CD4-positive, alpha-beta memory T cell (primary cell): ENCODE results near the gene PLEKHA8. TPM values are rescaled to one million over a fixed set of nuclear protein-coding genes. Genes with fewer than 3 reads are reported as not detected.

Experiments
- CTCF ChIA-PET: fragments of 350-600 bp; sonication (Branson Sonifier 250); formaldehyde crosslinking; loops from one replicate; lab custom pipeline; 2021; ENCODE audit warnings: inconsistent platforms; ENCODE audit not compliant: partially characterized antibody; lab: Charles Lee
- POLR2A ChIA-PET: fragments of 350-600 bp; sonication (Branson Sonifier 250); formaldehyde crosslinking; loops from one replicate; lab custom pipeline; 2021; ENCODE audit not compliant: partially characterized antibody; lab: Charles Lee
- DNase-seq, 5 donors: peaks; one replicate each; pipeline versions ENCODE4 v3.0.0 to v3.0.0-alpha.2; 2020 to 2022; ENCODE audit warnings: mixed read lengths in 1 of 5
- H3K27ac ChIP-seq: one replicate; pipeline ENCODE4 v1.7.0; 2013; ENCODE audit warnings: low read depth, low read length
- H3K27me3 ChIP-seq: 2 replicates; pipeline ENCODE4 v1.7.0; 2013; ENCODE audit warnings: mild to moderate bottlenecking, low read length, moderate library complexity; ENCODE audit not compliant: insufficient read depth
- H3K36me3 ChIP-seq: 2 replicates; pipeline ENCODE4 v1.7.0; 2013; ENCODE audit warnings: mild to moderate bottlenecking, low read length, moderate library complexity; ENCODE audit not compliant: insufficient read depth
- H3K4me1 ChIP-seq: 2 replicates; pipeline ENCODE4 v1.7.0; 2013; ENCODE audit warnings: mild to moderate bottlenecking, low read length, moderate library complexity; ENCODE audit not compliant: insufficient read depth
- H3K4me3 ChIP-seq, 2 donors: one replicate each; pipeline ENCODE4 v1.7.0; 2013; ENCODE audit warnings: low read length in 2 of 2, mild to moderate bottlenecking in 1 of 2
- H3K9me3 ChIP-seq, 2 donors: one replicate each; pipeline ENCODE4 v1.7.0; 2013; ENCODE audit warnings: low read length in 2 of 2, control low read depth in 1 of 2; ENCODE audit not compliant: control insufficient read depth in 1 of 2
- H3K27ac Mint-ChIP-seq, 7 donors: one replicate each; pipeline ENCODE4 v1.8.0; 2020 to 2021; ENCODE audit warnings: mixed read lengths in 7 of 7, mild to moderate bottlenecking in 6 of 7, inconsistent platforms in 3 of 7, moderate library complexity in 3 of 7
- H3K27me3 Mint-ChIP-seq, 2 donors: one replicate each; pipeline ENCODE4 v1.8.0; 2020 to 2021; ENCODE audit warnings: mixed read lengths in 2 of 2
- H3K36me3 Mint-ChIP-seq, 2 donors: one replicate each; pipeline ENCODE4 v1.8.0; 2020 to 2021; ENCODE audit warnings: mixed read lengths in 2 of 2, inconsistent platforms in 1 of 2, mild to moderate bottlenecking in 1 of 2
- H3K4me1 Mint-ChIP-seq, 4 donors: one replicate each; pipeline ENCODE4 v1.8.0; 2020 to 2021; ENCODE audit warnings: mixed read lengths in 4 of 4, mild to moderate bottlenecking in 1 of 4
- H3K4me3 Mint-ChIP-seq, 8 donors: one replicate each; pipeline ENCODE4 v1.8.0; 2020 to 2021; ENCODE audit warnings: mixed read lengths in 8 of 8, mild to moderate bottlenecking in 7 of 8, moderate library complexity in 6 of 8, inconsistent platforms in 3 of 8
- H3K9me3 Mint-ChIP-seq, 8 donors: one replicate each; pipeline ENCODE4 v1.8.0; 2020 to 2021; ENCODE audit warnings: mixed read lengths in 8 of 8, mild to moderate bottlenecking in 5 of 8, inconsistent platforms in 3 of 8, moderate library complexity in 1 of 8
- intact Hi-C: fragments of 100-400 bp; cut with micrococcal nuclease; formaldehyde crosslinking; loops from one replicate; pipeline ENCODE4 v1.15.1; 2023
- polyA plus RNA-seq, 2 donors: library from polyadenylated mRNA; unstranded; fragments of 300-500 nt; fragmentation: Illumina TruSeq; gene quantifications; one replicate each; pipeline ENCODE4 v1.2.3, GENCODE V29; 2021
- total RNA-seq, 2 experiments: library from RNA; stranded (reverse); gene quantifications; one replicate each; pipeline ENCODE4 v1.2.3, GENCODE V29; 2021

PLEKHA8 gene
- total and polyA plus RNA-seq, 4 experiments from 2014 or later: 2.4 to 13.2 (median 8.0) TPM

DNA sequence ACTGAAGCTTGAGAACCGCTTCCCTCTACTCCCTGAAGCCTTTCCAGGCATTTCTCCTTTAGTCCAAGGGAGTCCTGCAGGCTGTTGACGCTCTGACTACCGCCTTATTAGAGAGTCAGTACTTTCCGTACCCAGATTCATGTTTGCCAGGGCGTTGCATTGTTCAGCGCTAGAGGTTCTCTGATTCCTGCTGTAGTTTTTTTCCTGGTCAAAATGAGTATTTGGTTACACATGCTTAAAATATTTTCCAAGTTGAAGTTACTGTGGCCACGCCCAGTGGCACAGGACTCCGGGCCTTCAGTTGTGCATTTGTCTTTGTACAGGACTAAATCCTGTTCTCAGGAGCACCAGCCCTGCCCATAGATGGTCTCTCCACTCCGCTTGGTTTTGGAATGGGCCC, 114.5 kb downstream of the PLEKHA8 start:
- intact Hi-C loops: no loop called here
- ChIA-PET POLR2A (no interaction called here), CTCF (interaction anchor here (1.2 kb wide), 1 partner anchor 20 kb away, joined by 3 read pairs; no protein-coding TSS in a partner anchor)
- Mint-ChIP-seq H3K4me1 (peaks cover 0 to 6% (median 3%) of the 10 kb centered on the region in 4 donors), H3K36me3 (no peaks in the 10 kb centered on the region), H3K27ac (no peak overlapping the region), H3K27me3 (no peaks in the 10 kb centered on the region), H3K4me3 (no peak overlapping the region), H3K9me3 (no peaks in the 10 kb centered on the region)
- H3K27ac ChIP-seq: no peak overlapping the region
- no peaks in the 10 kb centered on the region for H3K27me3 ChIP-seq
- no peak overlapping the region for H3K4me3 ChIP-seq
- H3K36me3 ChIP-seq: no peaks in the 10 kb centered on the region
- no peak for DNase-seq
- no peaks in the 10 kb centered on the region for H3K9me3 ChIP-seq
- H3K4me1 ChIP-seq: no peaks in the 10 kb centered on the region

DNA sequence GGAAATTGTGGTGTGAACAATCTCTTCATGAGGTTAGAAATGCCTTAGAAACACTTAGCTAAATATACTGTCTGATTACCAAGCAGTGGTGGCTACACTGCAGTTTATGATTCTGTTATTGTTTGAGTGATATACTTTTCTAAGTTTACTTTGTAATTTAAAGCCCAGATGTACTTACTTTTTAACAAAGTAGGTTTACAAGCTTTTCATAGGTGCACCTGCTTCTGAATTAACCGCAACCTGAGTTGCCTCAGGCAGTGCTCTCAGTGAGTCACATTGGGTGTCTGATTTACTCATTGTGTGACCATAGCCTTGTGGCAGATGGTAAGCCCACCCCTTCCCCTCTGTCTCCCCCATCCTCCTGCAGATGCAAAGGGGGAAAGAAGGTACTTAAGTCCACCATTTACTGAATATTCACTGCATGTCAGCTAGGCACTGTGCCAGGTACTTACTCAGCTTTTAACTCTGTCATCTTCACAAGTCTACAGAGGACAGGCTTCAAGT, 115.6 kb downstream of the PLEKHA8 start:
- Mint-ChIP-seq H3K4me1 (peaks cover under 1 to 4% (median 2%) of the 10 kb centered on the region in 4 donors), H3K4me3 (no peak overlapping the region), H3K27me3 (no peaks in the 10 kb centered on the region), H3K36me3 (no peaks in the 10 kb centered on the region), H3K27ac (no peak overlapping the region), H3K9me3 (no peaks in the 10 kb centered on the region)
- ChIA-PET CTCF (interaction anchor here (1.1 kb wide), 1 partner anchor 9 kb away, joined by 5 read pairs; no protein-coding TSS in a partner anchor), POLR2A (no interaction called here)
- H3K9me3 ChIP-seq: no peaks in the 10 kb centered on the region
- no peaks in the 10 kb centered on the region for H3K36me3 ChIP-seq
- no peaks in the 10 kb centered on the region for H3K27me3 ChIP-seq
- no peak overlapping the region for H3K27ac ChIP-seq
- H3K4me1 ChIP-seq: peaks cover 2% of the 10 kb centered on the region
- no peak overlapping the region for H3K4me3 ChIP-seq
- DNase-seq: no peak
- intact Hi-C loops: no loop called here

DNA sequence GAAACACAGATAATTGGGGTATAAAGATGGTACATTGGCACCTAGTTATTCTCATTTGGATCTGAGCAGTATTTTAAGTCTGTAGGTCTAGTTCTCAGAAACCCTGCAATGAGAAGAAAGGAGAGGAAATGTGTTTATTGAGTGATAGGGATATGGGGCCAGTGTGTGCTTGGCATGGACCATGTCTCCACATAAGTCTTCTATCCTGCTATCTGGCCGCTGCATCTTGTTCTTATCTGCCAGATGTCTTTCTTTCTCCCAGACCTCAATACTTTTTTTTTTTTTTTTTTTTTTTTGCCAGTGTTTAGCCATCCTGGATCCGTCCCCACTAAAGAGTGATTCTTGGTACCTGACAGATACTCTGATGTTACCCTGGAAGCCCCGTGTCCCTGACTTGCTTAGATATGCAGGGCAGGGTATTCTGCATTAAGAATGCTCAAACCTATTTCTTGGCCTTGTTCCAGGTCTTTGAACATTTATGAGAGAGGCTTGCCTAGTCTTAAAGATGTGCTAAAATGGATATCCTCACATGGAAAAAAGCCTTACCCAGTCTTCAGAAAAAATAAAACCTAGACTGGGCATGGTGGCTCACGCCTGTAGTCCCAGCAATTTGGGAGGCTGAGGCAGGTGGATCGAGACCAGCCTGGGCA, 116.6 kb downstream of the PLEKHA8 start:
- Mint-ChIP-seq H3K4me1 (peaks cover 0 to 9% (median 7%) of the 10 kb centered on the region in 4 donors), H3K27ac (no peak overlapping the region), H3K36me3 (no peaks in the 10 kb centered on the region), H3K4me3 (no peak overlapping the region), H3K9me3 (no peaks in the 10 kb centered on the region), H3K27me3 (no peaks in the 10 kb centered on the region)
- intact Hi-C loops: no loop called here
- no peaks in the 10 kb centered on the region for H3K9me3 ChIP-seq
- no peak for DNase-seq
- ChIA-PET POLR2A (no interaction called here), CTCF (interaction anchor here (1.1 kb wide), 1 partner anchor 10 kb away, joined by 5 read pairs; no protein-coding TSS in a partner anchor)
- H3K27me3 ChIP-seq: no peaks in the 10 kb centered on the region
- H3K4me1 ChIP-seq: peaks cover 11% of the 10 kb centered on the region
- H3K27ac ChIP-seq: no peak overlapping the region
- no peaks in the 10 kb centered on the region for H3K36me3 ChIP-seq
- no peak overlapping the region for H3K4me3 ChIP-seq

DNA sequence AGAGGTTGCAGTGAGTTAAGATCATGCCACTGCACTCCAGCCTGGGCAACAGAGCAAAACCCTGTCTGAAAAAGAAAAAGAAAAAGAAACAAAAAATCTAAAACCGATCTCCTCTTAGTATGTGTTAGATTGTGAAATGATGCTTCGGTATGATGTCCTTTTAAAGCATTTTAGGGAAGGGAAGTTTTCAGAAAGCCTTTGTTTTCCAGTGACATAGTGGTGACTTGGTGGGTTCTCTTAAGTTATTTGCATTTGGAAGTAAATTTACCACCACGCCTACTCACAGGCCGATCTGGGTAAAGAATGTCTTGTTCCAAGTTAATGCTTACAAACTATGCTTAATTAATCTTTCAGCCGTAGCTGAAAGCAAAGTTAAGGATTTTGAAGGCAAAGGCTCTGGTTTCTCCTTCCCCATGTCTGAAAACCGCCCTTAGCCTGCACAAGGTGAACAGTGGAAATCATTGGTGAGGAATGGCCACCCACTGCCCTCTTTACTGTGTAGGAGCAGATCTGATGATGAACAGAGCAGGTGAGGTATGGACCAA, 117.3 kb downstream of the PLEKHA8 start:
- Histone ChIP-seq H3K36me3 (no peaks in the 10 kb centered on the region), H3K27me3 (no peaks in the 10 kb centered on the region)
- intact Hi-C loops: no loop called here

DNA sequence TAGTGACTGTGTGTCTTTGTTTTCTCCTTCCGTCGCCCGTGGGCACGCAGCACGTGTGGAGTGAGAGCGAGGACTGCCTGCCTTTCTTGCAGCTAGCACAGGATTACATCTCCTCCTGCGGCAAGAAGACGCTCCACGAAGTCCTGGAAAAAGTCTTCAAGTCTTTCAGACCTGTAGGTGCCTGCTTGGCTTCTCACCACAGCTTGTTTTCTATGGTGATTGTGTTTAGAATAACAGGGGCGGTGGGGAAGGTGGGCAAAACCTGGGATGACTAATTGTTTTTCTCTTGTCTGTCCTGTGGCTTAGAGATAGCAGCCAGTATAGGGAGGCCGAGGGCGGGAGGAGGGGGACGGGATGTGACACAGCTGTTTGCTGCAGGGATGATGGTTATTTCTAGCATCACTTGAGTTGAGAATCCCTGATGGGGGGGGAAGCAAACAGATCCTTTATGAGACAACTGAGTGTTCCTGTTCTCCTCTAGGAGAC, 118.0 kb downstream of the PLEKHA8 start:
- CTCF ChIA-PET: no interaction called here

More for the DNA sequence above, 117.3 kb downstream of the PLEKHA8 start:
- Histone ChIP-seq H3K4me3 (no peak overlapping the region), H3K4me1 (peaks cover 12% of the 10 kb centered on the region), H3K27ac (no peak overlapping the region), H3K9me3 (no peaks in the 10 kb centered on the region)
- Mint-ChIP-seq H3K9me3 (no peaks in the 10 kb centered on the region), H3K4me3 (no peak overlapping the region), H3K4me1 (peaks cover 0 to 9% (median 7%) of the 10 kb centered on the region in 4 donors), H3K27me3 (no peaks in the 10 kb centered on the region), H3K36me3 (peaks cover 2 to 4% of the 10 kb centered on the region in 2 donors), H3K27ac (no peak overlapping the region)
- ChIA-PET POLR2A (interaction anchor here (1.2 kb wide), 1 partner anchor 11 kb away, joined by 3 read pairs; the partner anchor contains the start of gene MTURN), CTCF (no interaction called here)
- DNase-seq: no peak

DNA sequence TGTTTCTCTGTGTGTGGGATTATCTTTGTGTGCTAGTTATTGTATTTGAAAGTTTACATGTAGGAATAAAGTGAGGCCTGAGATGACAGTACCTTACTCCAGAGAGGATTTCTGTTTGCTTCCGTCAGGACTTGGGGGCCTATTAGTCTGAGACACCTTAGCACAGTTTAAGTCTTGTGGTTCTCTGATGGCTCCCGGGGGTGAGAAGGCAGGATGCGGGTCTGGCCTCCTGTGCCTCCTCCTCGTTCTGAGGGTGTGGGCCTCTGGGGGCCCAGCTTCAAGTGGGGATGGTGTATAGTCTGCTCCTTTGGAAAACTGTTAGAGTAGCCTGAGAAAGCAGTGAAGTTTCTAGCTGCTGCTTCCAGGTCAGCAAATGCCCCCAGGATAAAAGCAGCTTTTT, 119.0 kb downstream of the PLEKHA8 start:
- no peak for DNase-seq
- no peaks in the 10 kb centered on the region for H3K27me3 Mint-ChIP-seq
- intact Hi-C loops: no loop called here

More for the DNA sequence above, 118.0 kb downstream of the PLEKHA8 start:
- H3K27ac Mint-ChIP-seq: no peak overlapping the region
- no peak overlapping the region for H3K27ac ChIP-seq
- H3K27me3 Mint-ChIP-seq: no peaks in the 10 kb centered on the region
- no peak overlapping the region for H3K4me3 ChIP-seq
- H3K9me3 Mint-ChIP-seq: no peaks in the 10 kb centered on the region
- no peaks in the 10 kb centered on the region for H3K27me3 ChIP-seq
- no peaks in the 10 kb centered on the region for H3K36me3 ChIP-seq
- POLR2A ChIA-PET: interaction anchor here (1.2 kb wide), 1 partner anchor 12 kb away, joined by 3 read pairs; the partner anchor contains the start of gene MTURN
- no peaks in the 10 kb centered on the region for H3K9me3 ChIP-seq
- peaks cover 2 to 4% of the 10 kb centered on the region in 2 donors for H3K36me3 Mint-ChIP-seq
- no peak overlapping the region for H3K4me3 Mint-ChIP-seq
- intact Hi-C loops: no loop called here
- DNase-seq: no peak
- peaks cover 0 to 9% (median 7%) of the 10 kb centered on the region in 4 donors for H3K4me1 Mint-ChIP-seq
- peaks cover 12% of the 10 kb centered on the region for H3K4me1 ChIP-seq

DNA sequence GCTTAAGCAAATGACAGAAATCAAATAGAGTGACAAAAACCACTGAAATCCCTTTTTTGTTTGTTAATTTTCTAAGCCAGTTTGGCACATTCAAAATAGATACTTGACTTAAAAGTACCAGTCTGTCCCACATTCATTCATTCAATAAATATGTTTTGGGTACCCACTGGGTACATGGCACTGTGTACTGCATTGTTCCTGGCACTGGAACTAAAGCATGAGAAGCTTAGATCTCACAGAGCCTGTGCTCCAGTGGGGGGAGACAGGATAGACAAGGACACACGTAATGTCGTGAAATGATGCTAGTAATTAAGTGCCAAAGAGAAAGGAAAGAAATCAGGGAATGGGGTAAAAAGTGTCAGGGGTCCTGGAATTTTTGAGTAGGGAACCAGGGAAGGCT, 119.6 kb downstream of the PLEKHA8 start:
- no peaks in the 10 kb centered on the region for H3K27me3 Mint-ChIP-seq
- no peaks in the 10 kb centered on the region for H3K27me3 ChIP-seq
- CTCF ChIA-PET: interaction anchor here (0.8 to 0.9 kb wide), 2 partner anchors 13 to 201 kb away, joined by 5 read pairs; partner anchors contain the start of gene MTURN
- peaks cover 0 to 9% (median 6%) of the 10 kb centered on the region in 4 donors for H3K4me1 Mint-ChIP-seq
- no peak for DNase-seq
- H3K36me3 ChIP-seq: no peaks in the 10 kb centered on the region
- no peak overlapping the region for H3K27ac Mint-ChIP-seq
- peaks cover 2 to 4% of the 10 kb centered on the region in 2 donors for H3K36me3 Mint-ChIP-seq
- POLR2A ChIA-PET: interaction anchor here (1.0 to 2.5 kb wide), 3 partner anchors 13 to 360 kb away, joined by 3 to 12 read pairs (median 3); partner anchors contain the start of gene MTURN
- no peak overlapping the region for H3K4me3 ChIP-seq
- H3K4me3 Mint-ChIP-seq: no peak overlapping the region
- H3K4me1 ChIP-seq: peaks cover 12% of the 10 kb centered on the region
- no peaks in the 10 kb centered on the region for H3K9me3 Mint-ChIP-seq
- H3K9me3 ChIP-seq: no peaks in the 10 kb centered on the region
- H3K27ac ChIP-seq: no peak overlapping the region
- intact Hi-C loops: no loop called here

More for the DNA sequence above, 119.0 kb downstream of the PLEKHA8 start:
- Mint-ChIP-seq H3K9me3 (no peaks in the 10 kb centered on the region), H3K27ac (no peak overlapping the region), H3K36me3 (peaks cover 2 to 4% of the 10 kb centered on the region in 2 donors), H3K4me3 (no peak overlapping the region), H3K4me1 (peaks cover 0 to 9% (median 6%) of the 10 kb centered on the region in 4 donors)
- H3K27me3 ChIP-seq: no peaks in the 10 kb centered on the region
- H3K4me3 ChIP-seq: no peak overlapping the region
- H3K36me3 ChIP-seq: no peaks in the 10 kb centered on the region
- no peaks in the 10 kb centered on the region for H3K9me3 ChIP-seq
- peaks cover 12% of the 10 kb centered on the region for H3K4me1 ChIP-seq
- H3K27ac ChIP-seq: no peak overlapping the region
- ChIA-PET CTCF (no interaction called here), POLR2A (no interaction called here)
